Peyer's patch (tissue), 4 donors: ENCODE measurements around the gene EVC2. TPM values are rescaled to one million over a fixed set of nuclear protein-coding genes. Genes with fewer than 3 reads are reported as not detected.

ENCODE experiments used
- DNase-seq, 3 donors: peaks; one replicate each; pipeline ENCODE4 v3.0.0-alpha.2; 2017 to 2019
- H3K27ac ChIP-seq, 4 donors: fragments of 200-600 bp; sonication (generic); one replicate each; pipeline ENCODE4 v1.5.1; 2016 to 2019
- H3K27me3 ChIP-seq, 2 donors: fragments of 200-600 bp; sonication (generic); one replicate each; pipeline ENCODE4 v1.5.1; 2019
- H3K36me3 ChIP-seq, 3 donors: fragments of 200-600 bp; sonication (generic); one replicate each; pipeline ENCODE4 v1.5.1; 2016 to 2019
- H3K4me1 ChIP-seq, 4 donors: fragments of 200-600 bp; sonication (generic); one replicate each; pipeline ENCODE4 v1.5.1; 2016 to 2019
- H3K4me3 ChIP-seq, 4 donors: fragments of 200-600 bp; sonication (generic); 1 replicate in 3 of 4; 2 replicates in 1 of 4; pipeline ENCODE4 v1.5.1; 2016 to 2019; ENCODE audit warnings: mild to moderate bottlenecking in 1 of 4
- H3K9me3 ChIP-seq, 4 donors: fragments of 200-600 bp; sonication (generic); one replicate each; pipeline ENCODE4 v1.5.1; 2016 to 2019; ENCODE audit warnings: mild to moderate bottlenecking in 1 of 4
- POLR2A ChIP-seq, 2 donors: fragments of 450-650 bp; IDR thresholded peaks; one replicate each; pipeline ENCODE4 v1.5.1; 2017; ENCODE audit warnings: antibody characterized with exemption in 2 of 2, mild to moderate bottlenecking in 2 of 2, moderate library complexity in 2 of 2
- total RNA-seq, 4 donors: library from RNA; depleted of rRNA; stranded (reverse); fragments of >200 nt; gene quantifications; one replicate each; pipeline ENCODE4 v1.1.0, GENCODE V29; 2016
- TF ChIP-seq, protein P1 (sequence below), 6 experiments: fragments of 450-650 bp in 4 of 6; fragments of 200-600 bp in 2 of 6; sonication (generic) in 1 of 6; IDR thresholded peaks; one replicate each; pipeline ENCODE4 v1.5.1; 2017 to 2019; ENCODE audit warnings: antibody characterized with exemption in 6 of 6, mild to moderate bottlenecking in 3 of 6, moderate library complexity in 1 of 6

Gene EVC2
- total RNA-seq, 4 donors from 2014 or later = 0.70 to 32.2 (median 4.1) TPM

DNA sequence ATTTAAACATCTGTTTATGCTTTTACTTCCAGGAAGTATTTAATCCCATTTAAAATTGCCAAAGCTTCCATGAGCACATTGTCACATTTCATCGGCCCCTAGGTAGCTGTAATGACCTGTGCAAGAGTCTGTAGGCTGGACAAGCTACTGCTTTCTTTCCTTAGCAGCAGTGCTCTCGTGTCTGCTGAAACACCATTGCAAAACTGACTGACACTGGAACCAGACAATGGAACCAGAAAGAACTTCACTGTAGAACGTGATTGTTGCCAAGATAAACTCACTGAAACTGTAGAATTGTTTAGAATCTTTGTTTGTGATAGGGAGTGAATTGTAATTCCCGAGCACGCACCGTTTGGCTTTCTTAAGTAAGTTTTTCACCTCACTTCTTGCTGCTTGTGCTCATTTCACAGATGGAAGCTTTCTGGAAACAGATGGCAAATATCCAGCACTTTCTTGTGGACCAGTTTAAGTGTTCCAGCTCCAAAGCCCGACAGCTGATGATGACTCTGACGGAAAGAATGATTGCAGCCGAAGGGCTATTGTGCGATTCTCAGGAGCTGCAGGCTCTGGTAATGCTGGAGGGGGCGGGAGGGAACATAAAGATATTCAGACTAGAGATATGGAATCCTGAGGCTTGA, 39.5 kb upstream of the EVC2 start:
- Histone ChIP-seq H3K4me3 (no peak overlapping the region), H3K4me1 (no peaks in the 10 kb centered on the region), H3K9me3 (no peaks in the 10 kb centered on the region), H3K27ac (no peak overlapping the region), H3K36me3 (no peaks in the 10 kb centered on the region), H3K27me3 (no peaks in the 10 kb centered on the region)
- TF ChIP-seq, protein P1, sequence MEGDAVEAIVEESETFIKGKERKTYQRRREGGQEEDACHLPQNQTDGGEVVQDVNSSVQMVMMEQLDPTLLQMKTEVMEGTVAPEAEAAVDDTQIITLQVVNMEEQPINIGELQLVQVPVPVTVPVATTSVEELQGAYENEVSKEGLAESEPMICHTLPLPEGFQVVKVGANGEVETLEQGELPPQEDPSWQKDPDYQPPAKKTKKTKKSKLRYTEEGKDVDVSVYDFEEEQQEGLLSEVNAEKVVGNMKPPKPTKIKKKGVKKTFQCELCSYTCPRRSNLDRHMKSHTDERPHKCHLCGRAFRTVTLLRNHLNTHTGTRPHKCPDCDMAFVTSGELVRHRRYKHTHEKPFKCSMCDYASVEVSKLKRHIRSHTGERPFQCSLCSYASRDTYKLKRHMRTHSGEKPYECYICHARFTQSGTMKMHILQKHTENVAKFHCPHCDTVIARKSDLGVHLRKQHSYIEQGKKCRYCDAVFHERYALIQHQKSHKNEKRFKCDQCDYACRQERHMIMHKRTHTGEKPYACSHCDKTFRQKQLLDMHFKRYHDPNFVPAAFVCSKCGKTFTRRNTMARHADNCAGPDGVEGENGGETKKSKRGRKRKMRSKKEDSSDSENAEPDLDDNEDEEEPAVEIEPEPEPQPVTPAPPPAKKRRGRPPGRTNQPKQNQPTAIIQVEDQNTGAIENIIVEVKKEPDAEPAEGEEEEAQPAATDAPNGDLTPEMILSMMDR (IDR thresholded peaks at IDR 0.05) = no peak
- TF ChIP-seq POLR2A (IDR thresholded peaks at IDR 0.05) = no peak
- DNase-seq = no peak

DNA sequence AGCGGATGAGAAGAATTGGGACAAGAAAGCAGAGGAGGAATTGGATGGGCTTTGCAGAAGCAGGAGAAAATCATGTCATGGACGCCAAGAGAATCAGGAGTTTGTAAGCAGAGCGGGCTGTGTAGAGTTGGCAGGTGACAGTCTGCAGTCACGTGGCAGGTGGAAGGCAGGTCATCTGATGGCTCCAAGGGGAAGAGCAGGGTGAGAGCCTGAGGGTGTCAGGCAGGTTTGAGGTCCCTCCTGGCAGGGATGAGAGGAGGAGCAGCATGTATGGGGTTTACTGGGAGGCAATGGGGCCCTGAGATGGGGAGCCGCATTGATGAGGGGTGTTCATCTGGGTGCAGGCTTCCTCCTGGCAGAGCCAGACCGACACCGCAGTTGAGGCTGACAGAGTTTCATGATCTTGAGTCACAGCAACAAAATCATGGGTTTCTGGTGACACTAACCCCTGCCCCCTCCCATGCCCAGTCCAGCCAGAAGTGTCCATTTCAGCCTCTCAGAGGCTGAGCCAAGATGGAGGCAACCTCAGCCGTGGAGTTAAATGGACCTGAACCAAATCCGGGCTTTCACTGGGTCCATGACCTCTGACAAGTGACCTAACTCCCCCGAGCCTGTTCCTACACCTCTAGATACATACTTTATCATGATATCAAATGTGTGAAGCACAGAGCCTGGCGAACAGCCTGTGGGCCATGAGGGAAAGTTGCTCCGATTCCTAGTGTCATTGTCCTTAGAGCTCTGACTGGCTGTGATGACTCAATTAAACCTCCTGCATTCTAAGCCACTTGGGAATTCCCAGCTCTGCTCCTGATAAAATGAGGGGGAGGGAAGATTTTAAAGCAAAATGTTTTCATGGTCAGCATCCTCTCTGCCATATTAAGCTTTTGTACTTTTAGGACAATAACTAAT, 38.7 kb upstream of the EVC2 start:
- Histone ChIP-seq H3K9me3 (no peaks in the 10 kb centered on the region), H3K4me3 (no peak overlapping the region), H3K27ac (no peak overlapping the region), H3K27me3 (no peaks in the 10 kb centered on the region), H3K36me3 (no peaks in the 10 kb centered on the region), H3K4me1 (no peaks in the 10 kb centered on the region)
- no peak for DNase-seq
- TF ChIP-seq, protein P1 (IDR thresholded peaks at IDR 0.05) = no peak
- no peak for TF ChIP-seq POLR2A (IDR thresholded peaks at IDR 0.05)

DNA sequence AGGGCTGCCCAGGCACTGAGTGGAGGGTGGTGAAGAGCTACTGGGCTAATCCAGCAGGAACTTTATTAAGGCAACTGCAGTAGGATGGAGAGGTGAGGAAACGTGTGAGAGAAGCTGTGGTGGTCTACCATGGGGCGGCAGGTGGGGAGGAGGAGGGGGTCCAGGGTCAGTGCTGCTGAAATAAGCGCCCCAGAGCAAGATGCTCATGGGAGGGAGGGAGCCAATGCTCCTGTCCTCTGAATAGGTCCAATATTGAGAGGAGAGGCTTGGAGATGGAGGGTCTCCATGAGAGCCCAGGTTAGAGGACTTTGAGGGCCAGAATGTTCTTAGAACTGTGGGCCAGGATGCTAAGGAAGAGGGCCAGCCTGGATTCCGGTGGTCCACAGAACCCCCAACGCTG, 37.9 kb upstream of the EVC2 start:
- H3K4me1 ChIP-seq = no peaks in the 10 kb centered on the region
- no peaks in the 10 kb centered on the region for H3K9me3 ChIP-seq
- no peak overlapping the region for H3K4me3 ChIP-seq
- no peak overlapping the region for H3K27ac ChIP-seq
- no peaks in the 10 kb centered on the region for H3K27me3 ChIP-seq
- no peaks in the 10 kb centered on the region for H3K36me3 ChIP-seq
- DNase-seq = no peak
- TF ChIP-seq POLR2A (IDR thresholded peaks at IDR 0.05) = no peak
- TF ChIP-seq, protein P1 (IDR thresholded peaks at IDR 0.05) = no peak

DNA sequence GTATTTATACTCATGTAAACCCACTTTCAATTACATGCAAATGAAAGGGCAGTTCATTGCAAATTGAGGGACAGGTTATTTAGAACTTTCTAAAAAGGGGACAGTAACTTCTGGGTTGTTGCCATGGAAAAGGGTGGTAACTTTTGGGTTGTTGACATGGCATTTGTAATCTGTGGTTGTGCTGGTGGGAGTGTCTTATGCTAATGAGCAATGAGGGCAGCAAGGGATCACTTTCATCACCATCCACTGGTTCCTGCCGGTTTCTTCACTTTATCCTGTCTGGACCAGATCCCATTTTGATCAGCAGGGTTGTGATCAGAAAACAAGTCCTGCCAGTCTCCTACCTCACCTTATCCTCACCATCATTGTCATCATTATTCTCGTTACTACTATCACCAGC, 34.6 kb upstream of the EVC2 start:
- no peaks in the 10 kb centered on the region for H3K4me1 ChIP-seq
- H3K9me3 ChIP-seq = no peaks in the 10 kb centered on the region
- H3K27me3 ChIP-seq = no peaks in the 10 kb centered on the region
- no peak for DNase-seq
- no peak overlapping the region for H3K27ac ChIP-seq
- H3K36me3 ChIP-seq = no peaks in the 10 kb centered on the region
- H3K4me3 ChIP-seq = no peak overlapping the region
- TF ChIP-seq, protein P1 (IDR thresholded peaks at IDR 0.05) = no peak
- no peak for TF ChIP-seq POLR2A (IDR thresholded peaks at IDR 0.05)

DNA sequence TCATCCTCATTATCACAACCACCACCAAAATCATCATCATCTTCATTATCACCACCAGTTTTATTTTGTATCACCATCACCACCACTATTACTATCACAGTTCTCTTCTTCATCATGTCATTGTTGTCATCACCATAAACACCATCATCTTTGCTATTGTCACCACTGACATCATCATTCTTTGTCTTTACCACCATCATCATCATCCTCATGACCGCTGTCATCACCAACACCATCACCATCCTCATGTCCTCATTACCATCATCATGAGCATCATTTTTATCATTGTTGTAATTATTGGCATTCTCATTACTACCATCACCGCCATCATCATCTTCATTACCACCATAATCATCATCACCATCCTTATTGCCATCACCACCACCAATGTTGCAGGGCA, 34.0 kb upstream of the EVC2 start:
- H3K27me3 ChIP-seq = no peaks in the 10 kb centered on the region
- H3K4me3 ChIP-seq = no peak overlapping the region
- no peaks in the 10 kb centered on the region for H3K4me1 ChIP-seq
- H3K36me3 ChIP-seq = no peaks in the 10 kb centered on the region
- no peak overlapping the region for H3K27ac ChIP-seq
- no peak for DNase-seq
- no peaks in the 10 kb centered on the region for H3K9me3 ChIP-seq
- no peak for TF ChIP-seq POLR2A (IDR thresholded peaks at IDR 0.05)
- TF ChIP-seq, protein P1 (IDR thresholded peaks at IDR 0.05) = no peak
